Upper lobe of right lung (tissue), 1 donor: Measurements from ENCODE around the gene MAP7. TPM values are rescaled to one million over a fixed set of nuclear protein-coding genes. Genes with fewer than 3 reads are reported as not detected.
"Not testable (repeated sequence)": the region's sequence is repeated elsewhere in the genome, so short reads cannot be mapped to it uniquely, and the experiment has no call there.

ENCODE experiments used
- ATAC-seq: fragments of 200-7000 bp; cut with Tn5 transposase; one replicate; pipeline ENCODE4 v1.9.1; 2020; ENCODE audit warnings: mild to moderate bottlenecking, moderate library complexity
- DNase-seq: peaks from one replicate; pipeline ENCODE4 v3.0.0-alpha.2; 2020
- H3K27ac ChIP-seq: fragments of 200-600 bp; one replicate; pipeline ENCODE4 v1.8.0; 2022
- H3K27me3 ChIP-seq: fragments of 200-600 bp; one replicate; pipeline ENCODE4 v1.8.0; 2022; ENCODE audit warnings: mild to moderate bottlenecking
- H3K36me3 ChIP-seq: fragments of 200-600 bp; one replicate; pipeline ENCODE4 v1.8.0; 2022
- H3K4me1 ChIP-seq: fragments of 200-600 bp; one replicate; pipeline ENCODE4 v1.8.0; 2022
- H3K4me3 ChIP-seq: fragments of 200-600 bp; one replicate; pipeline ENCODE4 v1.8.0; 2022; ENCODE audit warnings: mild to moderate bottlenecking
- H3K9me3 ChIP-seq: fragments of 200-600 bp; one replicate; pipeline ENCODE4 v1.8.0; 2022
- CTCF ChIP-seq: fragments of 200-600 bp; IDR thresholded peaks from one replicate; pipeline ENCODE4 v1.8.0; 2022; ENCODE audit warnings: antibody characterized with exemption
- intact Hi-C: fragments of 100-400 bp; cut with DNase I; formaldehyde crosslinking; loops from one replicate; pipeline ENCODE4 v1.11.0; 2022
- total RNA-seq: library from RNA; stranded (reverse); fragmentation: NEBNext Ultra II Directional; extraction: Animal tissue kit (Norgen Biotek cat#: 25700); gene quantifications from one replicate; pipeline ENCODE4 v1.2.1, GENCODE V29; 2021
- donor health status: DM: no; HTN: yes; CAD: no; lungs with severe emphysema.

Gene MAP7
- total RNA-seq, 1 donor from 2014 or later = 23.2 TPM

DNA sequence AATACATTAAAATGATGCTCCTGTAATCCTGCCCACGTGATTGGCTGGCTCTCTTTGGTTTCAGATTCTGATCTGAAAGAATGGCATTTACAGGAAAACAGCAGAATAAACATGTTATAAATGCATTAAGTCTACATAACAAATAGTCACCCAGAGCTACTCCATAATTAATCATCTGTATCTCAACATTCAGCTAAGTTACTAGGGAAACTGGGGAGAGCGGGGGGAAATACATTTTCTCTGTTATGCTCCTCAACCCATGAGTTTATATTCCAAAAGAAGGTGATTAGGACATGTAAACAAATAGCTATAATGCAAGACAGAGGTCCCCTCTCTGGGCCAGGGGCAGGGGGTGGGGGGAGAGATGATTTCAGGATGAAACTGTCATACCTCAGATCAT, 58.5 kb downstream of the MAP7 start:
- no peak for DNase-seq
- Histone ChIP-seq H3K27me3 (no peaks in the 10 kb centered on the region), H3K4me1 (no peaks in the 10 kb centered on the region), H3K36me3 (no peaks in the 10 kb centered on the region), H3K27ac (no peak overlapping the region), H3K9me3 (no peaks in the 10 kb centered on the region), H3K4me3 (no peak overlapping the region)
- intact Hi-C loops = no loop called here
- no peak for TF ChIP-seq CTCF
- ATAC-seq = no peak

DNA sequence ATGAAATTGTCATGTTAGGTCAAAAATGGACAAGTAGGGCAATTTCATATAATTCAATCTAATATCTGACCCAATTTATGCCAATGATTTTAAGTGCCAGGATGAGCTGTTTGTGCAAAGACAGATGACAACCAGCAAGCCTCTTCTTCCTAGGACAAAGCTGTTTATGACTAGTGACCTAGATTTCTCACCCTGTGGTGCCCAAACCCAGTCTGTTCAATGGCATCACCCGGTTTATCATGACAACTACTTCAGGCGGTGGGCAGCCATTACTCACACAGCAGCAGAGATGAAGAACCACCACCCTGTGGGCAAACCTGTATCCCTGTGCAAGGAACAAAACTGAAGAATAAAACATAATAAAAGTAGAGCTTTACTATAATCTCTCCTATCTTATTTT, 59.0 kb downstream of the MAP7 start:
- Histone ChIP-seq H3K36me3 (no peaks in the 10 kb centered on the region), H3K27ac (no peak overlapping the region), H3K4me3 (no peak overlapping the region), H3K4me1 (no peaks in the 10 kb centered on the region), H3K9me3 (no peaks in the 10 kb centered on the region), H3K27me3 (no peaks in the 10 kb centered on the region)
- intact Hi-C loops = no loop called here
- no peak for ATAC-seq
- no peak for DNase-seq
- no peak for TF ChIP-seq CTCF

- ATAC-seq = peak; percentile 29
- H3K36me3 ChIP-seq, intact Hi-C loops, H3K27ac ChIP-seq, DNase-seq, H3K9me3 ChIP-seq, H3K4me3 ChIP-seq, H3K27me3 ChIP-seq, H3K4me1 ChIP-seq: not testable (repeated sequence)
Observed at GRCh38 chr6:136489689-136490033, 60.6 kb downstream of the MAP7 start.

DNA sequence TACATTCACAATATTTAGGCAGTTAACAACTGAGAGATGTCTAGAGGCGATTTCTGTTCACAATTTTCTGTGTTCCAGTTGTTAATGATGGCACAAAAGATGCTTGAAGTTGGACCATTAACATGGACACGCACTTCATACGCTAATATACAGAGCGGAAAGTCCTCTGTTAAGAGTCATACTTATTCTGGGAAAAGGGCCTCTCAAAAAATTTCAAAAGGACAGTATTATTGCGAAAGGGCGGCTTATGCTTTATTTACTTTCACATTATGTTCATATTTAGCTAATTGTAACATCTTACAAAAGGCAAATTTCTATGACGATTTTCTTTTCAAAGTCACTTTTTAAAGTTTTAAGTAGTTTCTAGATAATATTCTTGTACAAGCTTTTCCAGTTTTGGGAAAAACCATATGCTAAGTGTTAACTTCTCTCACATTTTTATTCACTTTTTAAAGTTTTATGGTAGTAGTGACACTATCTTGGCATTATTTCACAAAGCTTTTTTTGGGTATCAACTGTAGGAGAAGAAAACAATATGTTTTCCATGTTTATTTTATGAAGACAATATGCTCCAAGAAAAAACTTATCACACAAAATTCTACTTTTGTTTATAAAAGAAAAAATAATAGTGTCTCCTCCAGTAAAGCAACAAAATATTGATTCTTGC, 62.3 kb downstream of the MAP7 start:
- H3K27ac ChIP-seq = no peak overlapping the region
- TF ChIP-seq CTCF = no peak

DNA sequence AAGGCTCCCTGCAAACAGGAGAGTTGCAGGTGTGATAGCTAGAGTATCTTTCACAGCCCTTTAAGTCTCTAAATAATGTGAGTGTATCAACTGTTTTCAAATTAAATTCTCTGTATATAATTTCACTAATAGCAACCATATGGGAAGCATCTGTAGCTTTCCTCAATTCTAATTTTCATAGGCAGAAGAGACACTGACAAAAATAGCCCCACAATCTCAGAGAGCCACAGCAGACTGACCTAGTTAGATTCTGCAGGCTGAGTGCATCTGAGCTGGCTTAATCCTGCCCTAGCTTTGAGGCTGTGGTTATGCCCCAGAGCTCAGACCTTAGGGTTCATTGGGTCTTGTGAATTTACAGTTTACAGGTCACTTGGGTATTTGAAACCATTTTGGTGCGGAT, 63.9 kb downstream of the MAP7 start:
- ATAC-seq (no peak), DNase-seq (no peak)
- no peaks in the 10 kb centered on the region for H3K27me3 ChIP-seq
- H3K36me3 ChIP-seq = no peaks in the 10 kb centered on the region
- H3K9me3 ChIP-seq = no peaks in the 10 kb centered on the region
- H3K27ac ChIP-seq = no peak overlapping the region
- no peak overlapping the region for H3K4me3 ChIP-seq
- intact Hi-C loops = no loop called here
- no peak for TF ChIP-seq CTCF
- H3K4me1 ChIP-seq = no peaks in the 10 kb centered on the region

More for the DNA sequence above, 62.3 kb downstream of the MAP7 start:
- intact Hi-C loops = no loop called here
- peak; percentile 68 for ATAC-seq
- no peaks in the 10 kb centered on the region for H3K27me3 ChIP-seq
- no peak overlapping the region for H3K4me3 ChIP-seq
- no peak for DNase-seq
- H3K36me3 ChIP-seq = no peaks in the 10 kb centered on the region
- H3K9me3 ChIP-seq = no peaks in the 10 kb centered on the region
- H3K4me1 ChIP-seq = no peaks in the 10 kb centered on the region

- Histone ChIP-seq H3K4me3 (no peak overlapping the region), H3K9me3 (no peaks in the 10 kb centered on the region), H3K27ac (no peak overlapping the region), H3K27me3 (no peaks in the 10 kb centered on the region), H3K4me1 (no peaks in the 10 kb centered on the region), H3K36me3 (no peaks in the 10 kb centered on the region)
- no peak for TF ChIP-seq CTCF
- ATAC-seq = no peak
- DNase-seq = no peak
- intact Hi-C loops = no loop called here
Observed at GRCh38 chr6:136483906-136484305, 66.3 kb downstream of the MAP7 start.

- H3K4me3 ChIP-seq, intact Hi-C loops, ATAC-seq, DNase-seq, H3K4me1 ChIP-seq, H3K27ac ChIP-seq, H3K27me3 ChIP-seq, H3K36me3 ChIP-seq, H3K9me3 ChIP-seq: not testable (repeated sequence)
Observed at GRCh38 chr6:136483005-136483404, 67.2 kb downstream of the MAP7 start.
